ENCODE data around the gene PRTG.
"Not testable (repeated sequence)": the region's sequence is repeated elsewhere in the genome, so short reads cannot be mapped to it uniquely, and the experiment has no call there.

PRTG gene

DNA sequence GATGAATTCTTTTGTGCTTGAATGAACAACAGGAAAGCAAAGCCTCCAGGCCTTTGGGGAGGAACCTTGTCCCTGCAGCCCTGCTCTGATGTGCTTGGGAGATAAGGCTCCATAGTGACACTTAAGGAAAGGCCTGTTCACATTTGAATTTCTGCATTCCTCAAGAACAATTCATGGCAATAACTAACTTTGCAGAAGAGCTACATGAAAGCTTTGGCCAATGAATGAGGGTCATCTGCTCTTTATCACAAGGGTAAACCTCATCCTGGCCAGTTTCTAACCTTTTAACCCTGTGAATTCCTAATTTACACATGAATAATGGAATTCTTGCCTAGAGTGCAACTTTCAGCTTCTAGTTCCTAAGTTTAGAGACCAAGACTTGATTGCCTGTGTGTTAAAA, 5.6 kb downstream of the PRTG start:
- no peak overlapping the region for H3K4me3 ChIP-seq
- DNase-seq (ENCODE audit: low spot score) = no peak
- H3K27ac ChIP-seq = no peak overlapping the region
- TF ChIP-seq, protein P1, sequence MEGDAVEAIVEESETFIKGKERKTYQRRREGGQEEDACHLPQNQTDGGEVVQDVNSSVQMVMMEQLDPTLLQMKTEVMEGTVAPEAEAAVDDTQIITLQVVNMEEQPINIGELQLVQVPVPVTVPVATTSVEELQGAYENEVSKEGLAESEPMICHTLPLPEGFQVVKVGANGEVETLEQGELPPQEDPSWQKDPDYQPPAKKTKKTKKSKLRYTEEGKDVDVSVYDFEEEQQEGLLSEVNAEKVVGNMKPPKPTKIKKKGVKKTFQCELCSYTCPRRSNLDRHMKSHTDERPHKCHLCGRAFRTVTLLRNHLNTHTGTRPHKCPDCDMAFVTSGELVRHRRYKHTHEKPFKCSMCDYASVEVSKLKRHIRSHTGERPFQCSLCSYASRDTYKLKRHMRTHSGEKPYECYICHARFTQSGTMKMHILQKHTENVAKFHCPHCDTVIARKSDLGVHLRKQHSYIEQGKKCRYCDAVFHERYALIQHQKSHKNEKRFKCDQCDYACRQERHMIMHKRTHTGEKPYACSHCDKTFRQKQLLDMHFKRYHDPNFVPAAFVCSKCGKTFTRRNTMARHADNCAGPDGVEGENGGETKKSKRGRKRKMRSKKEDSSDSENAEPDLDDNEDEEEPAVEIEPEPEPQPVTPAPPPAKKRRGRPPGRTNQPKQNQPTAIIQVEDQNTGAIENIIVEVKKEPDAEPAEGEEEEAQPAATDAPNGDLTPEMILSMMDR (IDR thresholded peaks at IDR 0.05) = no peak

DNA sequence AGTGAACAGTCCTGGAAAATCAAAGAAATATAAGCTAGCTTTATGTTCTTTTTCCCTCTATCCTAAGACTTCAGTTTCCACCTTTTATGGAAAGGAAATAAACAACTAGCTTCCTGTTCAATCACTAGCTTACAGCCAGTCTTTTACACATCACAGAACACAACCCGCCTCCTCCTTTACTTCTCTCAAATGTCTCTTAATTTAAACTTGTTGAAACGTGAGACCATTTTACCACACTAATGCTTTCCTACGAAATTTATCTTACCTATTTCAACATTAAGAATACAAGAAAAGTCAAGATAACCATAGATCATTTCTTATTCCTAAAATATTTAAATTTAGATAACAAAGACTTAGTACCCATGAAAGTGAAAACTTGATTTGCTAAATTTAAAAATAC, 6.2 kb downstream of the PRTG start:
- no peak for DNase-seq (ENCODE audit: low spot score)
- no peak overlapping the region for H3K27ac ChIP-seq
- no peak overlapping the region for H3K4me3 ChIP-seq
- TF ChIP-seq, protein P1 (IDR thresholded peaks at IDR 0.05) = no peak

DNA sequence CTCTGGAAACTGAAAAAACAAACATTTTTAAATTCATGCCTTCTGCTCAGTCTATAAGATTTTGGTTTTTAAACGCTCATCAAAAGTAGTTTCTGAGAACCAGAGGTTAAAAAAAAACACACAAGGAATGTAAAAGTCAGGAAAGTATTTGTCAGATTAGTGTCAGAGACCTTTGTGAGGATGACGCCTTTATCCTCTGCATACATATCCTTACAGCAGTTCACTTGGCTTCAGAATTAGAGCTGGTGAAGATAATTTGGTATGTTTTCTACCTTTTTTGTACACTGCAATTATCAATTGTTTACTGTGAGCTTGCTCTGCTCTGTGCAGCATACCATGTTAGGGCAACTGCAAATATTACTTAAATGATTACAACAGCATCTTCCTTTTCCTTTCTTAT, 8.3 kb downstream of the PRTG start:
- Histone ChIP-seq H3K4me3 (no peak overlapping the region), H3K27ac (no peak overlapping the region)
- TF ChIP-seq, protein P1 (IDR thresholded peaks at IDR 0.05) = no peak
- no peak for DNase-seq (ENCODE audit: low spot score)

DNA sequence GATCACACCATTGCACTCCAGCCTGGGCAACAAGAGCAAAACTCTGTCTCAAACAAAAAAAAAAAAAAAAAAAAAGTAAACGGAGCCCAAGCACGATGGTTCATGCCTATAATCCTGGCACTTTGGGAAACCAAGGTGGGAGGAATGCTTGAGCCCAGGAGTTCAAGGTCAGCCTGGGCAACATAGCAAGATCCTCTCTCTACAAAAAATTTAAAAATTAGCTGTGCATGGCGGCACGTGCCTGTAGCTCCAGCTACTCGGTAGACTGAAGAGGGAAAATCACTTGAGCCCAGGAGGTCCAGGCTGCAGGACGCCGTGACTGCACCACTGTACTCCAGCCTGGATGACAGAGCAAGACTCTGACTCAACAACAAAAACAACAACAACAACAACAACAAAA, 9.5 kb downstream of the PRTG start:
- H3K27ac ChIP-seq; H3K4me3 ChIP-seq; DNase-seq (ENCODE audit: low spot score): not testable (repeated sequence)

DNA sequence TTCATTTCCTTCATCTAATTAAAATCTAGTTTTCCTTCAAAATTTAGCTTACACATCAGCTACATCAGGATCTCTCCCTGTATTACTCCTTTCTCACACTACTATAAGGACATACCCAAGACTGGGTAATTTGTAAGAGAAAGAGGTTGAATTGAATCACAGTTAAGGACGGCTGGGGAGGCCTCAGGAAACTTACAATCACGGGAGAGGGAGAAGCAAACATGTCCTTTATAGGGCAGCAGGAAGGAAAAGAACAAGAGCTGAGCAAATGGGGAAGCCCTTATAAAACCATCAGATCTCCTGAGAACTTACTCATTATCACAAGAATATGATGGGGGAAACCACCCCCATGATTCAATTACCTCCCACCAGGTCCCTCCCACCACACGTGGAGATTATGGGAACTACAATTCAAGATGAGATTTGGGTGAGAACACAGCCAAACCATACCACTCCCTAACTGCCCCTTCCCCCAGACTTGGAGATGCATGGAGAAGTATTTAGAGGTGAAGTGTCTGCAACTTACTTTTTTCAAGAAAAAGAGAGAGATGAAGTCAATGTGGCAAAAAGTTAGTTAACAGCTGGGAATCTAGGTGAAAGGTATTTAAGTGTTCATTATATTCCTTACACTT, 21.3 kb downstream of the PRTG start:
- no peak for DNase-seq (ENCODE audit: low spot score)
- Histone ChIP-seq H3K4me3 (no peak overlapping the region), H3K27ac (no peak overlapping the region)
- TF ChIP-seq, protein P1 (IDR thresholded peaks at IDR 0.05) = no peak

DNA sequence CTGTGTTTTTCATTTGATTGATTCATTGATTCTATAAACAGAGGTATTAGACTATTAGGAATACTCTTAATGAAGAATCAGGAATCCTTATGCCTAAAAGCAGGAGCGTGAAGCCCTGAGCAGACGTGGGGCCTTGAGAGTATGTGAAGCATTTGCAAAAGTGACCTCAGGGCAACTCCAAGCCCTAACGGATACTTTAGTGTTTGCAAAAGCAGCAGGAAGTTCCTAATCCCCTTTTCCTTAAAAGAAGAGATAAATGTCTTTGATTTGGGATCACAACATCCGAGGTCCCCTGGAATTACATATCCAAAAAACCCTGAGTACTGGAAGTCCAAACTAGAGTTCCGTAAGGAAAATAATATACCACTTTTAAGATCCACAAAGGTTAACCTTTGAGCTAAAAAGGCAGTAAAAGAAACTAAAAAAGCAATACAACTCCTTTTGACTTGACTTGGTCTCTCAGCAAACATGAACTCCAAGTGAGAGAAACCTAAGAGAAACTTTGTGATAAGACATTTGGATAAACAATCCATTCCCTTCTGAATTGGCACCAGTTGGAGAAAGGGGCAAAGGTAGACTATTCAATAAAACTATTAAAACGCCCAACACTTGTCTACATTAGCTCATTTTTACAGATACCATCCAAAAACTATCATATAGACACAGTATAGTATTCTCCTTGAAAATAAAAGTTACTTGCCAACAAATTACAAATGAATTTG, 27.4 kb downstream of the PRTG start:
- TF ChIP-seq, protein P1 (IDR thresholded peaks at IDR 0.05) = no peak
- Histone ChIP-seq H3K27ac (no peak overlapping the region), H3K4me3 (no peak overlapping the region)
- DNase-seq (ENCODE audit: low spot score) = no peak

DNA sequence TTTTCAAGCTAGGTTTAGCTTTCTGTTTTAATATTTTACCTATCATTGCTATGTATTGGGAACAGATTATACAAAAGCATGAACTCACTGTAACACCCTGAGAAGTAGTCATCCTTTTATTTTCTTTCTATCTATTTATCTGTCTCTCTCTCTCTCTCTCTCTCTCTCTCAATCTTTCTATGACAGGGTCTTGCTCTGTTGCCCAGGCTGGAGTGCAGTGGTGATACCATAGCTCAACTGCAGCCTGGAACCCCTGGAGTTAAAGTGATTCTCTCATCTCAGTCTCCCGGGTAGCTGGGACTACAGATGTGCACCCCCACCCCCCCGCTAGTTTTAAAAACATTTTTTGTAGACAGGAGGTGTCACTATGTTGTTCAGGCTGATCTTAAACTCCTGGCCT, 28.9 kb downstream of the PRTG start:
- H3K27ac ChIP-seq = no peak overlapping the region
- TF ChIP-seq, protein P1 (IDR thresholded peaks at IDR 0.05) = no peak

More for the DNA sequence above, 28.9 kb downstream of the PRTG start:
- no peak for DNase-seq (ENCODE audit: low spot score)
- H3K4me3 ChIP-seq = no peak overlapping the region

Measured in coronary artery (tissue), 2 donors.